Peyer's patch (tissue), 4 donors: ENCODE results near the gene EVPL.

Experiments
- CTCF ChIP-seq, 6 experiments: fragments of 450-650 bp in 4 of 6; fragments of 200-600 bp in 2 of 6; sonication (generic) in 1 of 6; IDR thresholded peaks; one replicate each; pipeline ENCODE4 v1.5.1; 2017 to 2019; ENCODE audit warnings: antibody characterized with exemption in 6 of 6, mild to moderate bottlenecking in 3 of 6, moderate library complexity in 1 of 6
- POLR2A ChIP-seq, 2 donors: fragments of 450-650 bp; IDR thresholded peaks; one replicate each; pipeline ENCODE4 v1.5.1; 2017; ENCODE audit warnings: antibody characterized with exemption in 2 of 2, mild to moderate bottlenecking in 2 of 2, moderate library complexity in 2 of 2

- TF ChIP-seq CTCF (IDR thresholded peaks at IDR 0.05), result no peak
- no peak for TF ChIP-seq POLR2A (IDR thresholded peaks at IDR 0.05)
Observed at GRCh38 chr17:76063875-76064546, 36.9 kb upstream of the EVPL start.
